ENCODE data around the gene CARD19.

Gene CARD19, protein sequence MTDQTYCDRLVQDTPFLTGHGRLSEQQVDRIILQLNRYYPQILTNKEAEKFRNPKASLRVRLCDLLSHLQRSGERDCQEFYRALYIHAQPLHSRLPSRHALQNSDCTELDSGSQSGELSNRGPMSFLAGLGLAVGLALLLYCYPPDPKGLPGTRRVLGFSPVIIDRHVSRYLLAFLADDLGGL

GRCh38 chr9:93096131-93096802 lies at the start of gene CARD19:
Gene CARD19, plus strand, starts transcription at chr9:93096217. Its CDS starts 129 bp downstream, at chr9:93096346.
- H3K27ac ChIP-seq = peak within 1 kb of the TSS; percentile 80
- no peak for DNase-seq (ENCODE audit: low read depth, low spot score)

DNA sequence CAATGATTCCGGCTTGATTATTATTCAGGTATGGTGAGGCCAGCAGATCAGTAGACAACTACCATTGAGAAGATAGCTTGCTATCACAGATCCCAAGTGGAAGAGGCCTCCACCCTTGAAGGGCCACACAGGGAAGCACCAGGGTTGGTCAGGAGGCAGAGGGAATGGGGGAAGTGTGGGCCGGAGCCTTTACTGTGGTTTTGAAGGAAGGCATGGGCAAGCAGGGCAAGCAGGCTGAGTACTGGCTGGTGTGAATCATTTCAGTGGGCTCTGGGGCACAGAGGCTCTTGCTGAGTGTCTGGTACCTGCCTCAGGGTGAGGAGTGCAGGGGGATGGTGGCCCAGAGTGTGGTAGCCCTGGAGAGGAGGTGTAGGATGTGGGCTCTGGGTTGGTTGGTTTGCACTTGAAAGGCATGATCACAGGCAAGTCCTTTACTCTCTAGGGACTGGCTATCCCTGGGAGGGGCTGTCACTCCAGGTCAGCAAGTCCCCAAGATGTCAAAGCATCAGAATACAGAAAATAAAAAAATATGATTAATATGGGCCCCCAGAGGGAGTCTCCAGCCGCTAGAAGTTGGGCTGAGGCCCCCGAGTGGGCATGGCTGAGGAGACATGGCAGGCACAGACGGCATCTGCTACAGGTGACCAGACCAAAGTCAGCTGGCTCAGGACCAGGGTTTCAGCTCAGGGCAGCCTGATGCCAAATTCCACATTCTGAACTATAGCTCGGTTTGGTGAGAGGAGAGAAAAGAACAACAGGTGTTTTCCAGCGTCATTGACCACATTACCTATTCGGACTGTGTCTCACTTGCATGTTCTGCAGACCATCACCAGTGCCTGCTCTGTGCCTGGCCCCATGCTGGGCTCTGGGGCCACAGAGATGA lies 47.2 kb upstream of the CARD19 start:
- DNase-seq (ENCODE audit: low read depth, low spot score) = no peak
- H3K27ac ChIP-seq = no peak overlapping the region

DNA sequence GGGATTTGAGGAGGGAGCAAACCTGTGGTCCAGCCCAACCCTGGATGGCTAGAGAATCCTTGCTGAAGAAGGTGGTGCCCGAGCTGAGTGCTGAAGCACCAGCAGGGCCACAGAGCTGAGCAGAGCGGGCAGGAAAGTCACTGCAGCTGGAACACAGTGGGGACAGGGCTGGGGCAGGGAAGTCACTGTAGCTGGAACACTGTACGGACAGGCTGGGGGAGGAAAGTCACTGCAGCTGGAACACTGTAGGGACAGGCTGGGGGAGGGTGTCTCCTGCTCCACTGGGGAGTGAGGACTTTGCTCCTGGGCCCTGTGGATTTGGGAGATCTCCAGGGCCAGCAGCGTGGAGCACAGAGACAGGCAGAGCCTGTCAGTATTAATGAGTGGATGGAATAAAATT lies 46.5 kb upstream of the CARD19 start:
- no peak overlapping the region for H3K27ac ChIP-seq
- DNase-seq (ENCODE audit: low read depth, low spot score) = no peak

DNA sequence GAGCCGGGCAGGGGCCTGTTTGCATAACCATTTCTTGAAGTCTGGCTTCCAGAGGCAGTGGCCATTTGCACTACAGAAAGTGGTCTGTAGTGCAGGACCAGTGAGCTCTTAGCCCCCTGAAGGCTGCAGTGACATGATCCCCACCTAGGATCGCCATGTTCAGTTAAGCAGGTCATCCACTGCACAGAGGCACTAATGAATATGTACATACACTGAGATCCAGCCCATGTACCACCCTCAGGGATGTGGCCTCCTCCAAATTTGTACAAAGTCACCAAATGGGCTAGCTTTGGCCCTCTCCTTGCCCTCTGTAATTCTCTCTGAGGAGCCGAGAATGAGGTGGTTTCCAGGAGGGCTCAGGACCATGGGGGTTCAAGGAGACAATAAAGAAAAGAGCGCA lies 45.8 kb upstream of the CARD19 start:
- no peak for DNase-seq (ENCODE audit: low read depth, low spot score)
- H3K27ac ChIP-seq = no peak overlapping the region

DNA sequence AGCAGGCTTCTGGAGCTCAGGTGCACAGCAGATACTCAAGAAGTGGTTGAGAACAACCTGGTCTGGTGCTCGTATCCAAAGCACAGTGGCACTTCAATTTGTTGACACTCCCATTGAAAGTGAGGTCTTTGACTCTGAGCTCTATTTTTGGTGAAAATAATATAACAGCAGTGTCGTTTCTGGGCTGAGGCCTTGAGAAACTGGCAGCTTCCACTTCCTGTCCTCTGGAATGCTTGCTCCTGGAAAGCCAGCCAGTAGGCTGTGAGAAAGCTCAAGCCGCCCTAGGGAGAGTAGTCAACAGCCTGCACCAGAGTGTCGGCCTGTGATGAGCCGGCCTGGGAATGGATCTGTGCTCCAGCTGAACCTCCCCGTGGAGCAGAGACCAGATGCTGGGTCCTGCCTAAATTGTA lies 44.3 kb upstream of the CARD19 start:
- no peak overlapping the region for H3K27ac ChIP-seq
- DNase-seq (ENCODE audit: low read depth, low spot score) = no peak

DNA sequence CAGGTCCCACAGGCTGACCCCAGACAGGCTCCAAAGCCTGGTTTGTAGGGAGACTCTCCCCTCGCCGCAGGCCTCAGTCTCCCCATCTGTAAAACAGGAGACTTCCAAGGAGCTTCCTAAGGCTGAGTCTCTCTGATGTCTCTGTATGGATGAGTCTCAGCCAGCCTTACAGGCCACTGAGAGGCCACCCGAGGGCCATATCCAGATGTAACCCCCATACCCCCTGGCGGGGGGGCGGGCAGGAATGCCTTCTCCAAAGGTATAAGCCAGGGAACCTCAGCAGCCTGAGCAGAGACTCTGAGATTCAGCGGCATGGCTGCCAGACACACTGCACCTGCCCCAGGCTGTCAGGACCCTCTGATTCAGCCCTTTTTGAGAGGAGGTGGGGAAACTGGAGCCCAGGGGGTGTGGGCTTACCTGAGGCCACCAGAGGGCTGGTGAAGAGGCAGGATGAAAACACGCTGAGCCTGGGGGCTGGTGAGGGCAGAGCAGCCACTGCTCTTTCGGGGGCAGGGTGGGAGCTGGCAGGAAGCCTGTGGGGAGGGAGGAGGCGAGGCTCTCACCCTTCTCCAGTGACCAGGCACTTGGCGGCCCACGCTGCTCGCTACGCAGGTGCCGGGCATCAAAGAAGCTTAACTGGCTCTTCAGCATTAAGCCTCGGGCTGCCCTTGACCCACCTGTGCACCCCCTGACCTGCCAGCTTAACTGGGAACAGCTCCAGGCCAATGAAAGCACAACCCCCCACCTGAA lies 43.1 kb upstream of the CARD19 start:
- no peak for DNase-seq (ENCODE audit: low read depth, low spot score)
- no peak overlapping the region for H3K27ac ChIP-seq

DNA sequence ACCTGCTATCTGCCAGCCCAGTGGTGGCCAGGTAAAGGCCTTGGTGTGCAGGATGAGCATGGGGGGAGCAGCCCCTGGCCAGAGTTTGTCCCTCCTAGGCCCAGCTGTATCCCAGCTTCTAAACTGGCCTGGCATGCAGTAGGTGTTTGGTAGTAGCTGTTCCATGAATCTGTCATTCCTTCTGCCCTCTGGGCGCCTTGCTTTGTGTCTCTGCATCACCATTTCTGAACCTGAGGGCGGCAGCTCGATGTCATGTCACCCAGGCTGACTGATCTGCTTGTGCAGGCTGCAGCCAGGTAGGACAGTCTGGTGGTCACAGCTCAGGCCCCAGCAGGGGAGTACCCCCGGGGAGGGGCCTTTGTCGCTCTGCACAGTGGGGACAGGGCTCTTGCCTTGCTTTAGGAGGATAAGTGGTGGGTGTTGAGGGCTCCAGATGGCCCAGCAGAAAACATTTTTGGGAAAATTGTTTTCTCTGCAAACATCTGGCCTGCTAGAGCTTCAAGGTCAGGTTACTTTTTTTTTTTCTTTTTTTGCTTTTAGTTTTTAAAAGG lies 42.2 kb upstream of the CARD19 start:
- no peak for DNase-seq (ENCODE audit: low read depth, low spot score)
- H3K27ac ChIP-seq = no peak overlapping the region

- no peak for DNase-seq (ENCODE audit: low read depth, low spot score)
- no peak overlapping the region for H3K27ac ChIP-seq
Measured at GRCh38 chr9:93054758-93055704, 41.0 kb upstream of the CARD19 start.

- no peak overlapping the region for H3K27ac ChIP-seq
- DNase-seq (ENCODE audit: low read depth, low spot score) = no peak
Measured at GRCh38 chr9:93057042-93057702, 38.8 kb upstream of the CARD19 start.

DNA sequence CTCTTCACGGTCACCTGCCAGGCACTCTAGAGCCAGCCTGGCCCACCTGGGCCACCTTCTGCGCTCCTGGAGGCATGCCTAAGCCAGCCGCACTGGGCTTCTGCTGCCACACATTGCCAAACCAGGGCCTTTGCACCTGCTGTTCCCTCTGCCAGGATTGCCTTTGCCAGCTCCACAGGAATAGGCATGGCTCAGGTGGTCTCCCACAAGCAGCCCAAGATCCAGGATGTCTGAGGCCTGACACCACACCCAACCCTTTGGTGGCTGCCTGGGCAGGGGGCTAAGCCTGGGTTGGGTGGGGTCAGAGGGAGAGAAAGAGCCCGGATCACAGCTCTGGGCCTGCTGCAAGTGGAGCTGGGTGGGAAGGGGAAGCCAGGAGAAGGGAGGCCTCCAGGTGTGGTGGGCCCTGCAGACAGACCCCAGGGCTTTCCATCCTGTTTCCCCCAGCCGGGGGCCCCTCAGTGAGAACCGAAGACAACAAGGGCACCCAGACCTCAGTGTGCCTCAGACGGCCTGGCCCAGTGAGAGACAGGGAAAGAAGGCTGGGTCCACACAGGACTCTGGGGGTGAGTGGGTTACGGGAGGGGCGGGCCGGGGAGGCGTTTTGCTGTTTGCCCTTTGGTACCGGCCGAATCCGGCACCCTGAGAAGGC lies 38.2 kb upstream of the CARD19 start:
- no peak overlapping the region for H3K27ac ChIP-seq
- DNase-seq (ENCODE audit: low read depth, low spot score) = no peak

DNA sequence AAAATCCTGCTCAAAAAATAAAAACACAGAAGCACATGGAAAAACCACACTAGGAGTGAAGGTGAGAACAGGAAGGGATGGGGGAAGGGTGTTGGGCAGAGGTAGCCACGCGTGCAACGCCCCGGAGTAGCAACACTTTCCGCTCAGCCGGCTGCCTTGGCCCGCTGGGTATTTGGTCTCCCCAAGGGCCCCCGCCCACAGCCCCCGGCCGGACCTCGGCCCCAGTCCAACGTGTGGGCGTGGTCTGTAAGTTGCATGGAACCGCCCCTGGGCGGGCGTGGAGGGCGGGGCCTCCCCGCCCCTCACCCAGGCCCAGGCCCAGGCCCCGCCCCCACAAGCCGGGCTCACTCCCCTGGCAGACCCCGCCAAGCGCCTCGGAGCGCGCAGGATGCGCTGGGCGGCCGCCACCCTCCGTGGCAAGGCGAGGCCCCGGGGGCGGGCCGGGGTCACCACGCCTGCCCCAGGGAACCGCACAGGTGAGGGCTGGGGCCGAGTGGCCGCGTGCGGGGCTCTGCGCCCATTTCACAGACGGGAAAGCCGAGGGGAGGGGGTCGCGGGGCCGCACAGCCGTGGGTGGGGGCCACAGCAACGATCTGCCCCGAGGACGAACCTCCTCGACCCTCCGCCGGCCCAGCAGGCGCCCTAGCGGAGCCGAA lies 37.5 kb upstream of the CARD19 start, which contains the start of gene SUSD3:
SUSD3 (plus strand) TSS at position 347 of the 656 bp plus-strand sequence; CDS start at position 389, 42 bp downstream.
- no peak for DNase-seq (ENCODE audit: low read depth, low spot score)
- no peak within 1 kb of the TSS for H3K27ac ChIP-seq

DNA sequence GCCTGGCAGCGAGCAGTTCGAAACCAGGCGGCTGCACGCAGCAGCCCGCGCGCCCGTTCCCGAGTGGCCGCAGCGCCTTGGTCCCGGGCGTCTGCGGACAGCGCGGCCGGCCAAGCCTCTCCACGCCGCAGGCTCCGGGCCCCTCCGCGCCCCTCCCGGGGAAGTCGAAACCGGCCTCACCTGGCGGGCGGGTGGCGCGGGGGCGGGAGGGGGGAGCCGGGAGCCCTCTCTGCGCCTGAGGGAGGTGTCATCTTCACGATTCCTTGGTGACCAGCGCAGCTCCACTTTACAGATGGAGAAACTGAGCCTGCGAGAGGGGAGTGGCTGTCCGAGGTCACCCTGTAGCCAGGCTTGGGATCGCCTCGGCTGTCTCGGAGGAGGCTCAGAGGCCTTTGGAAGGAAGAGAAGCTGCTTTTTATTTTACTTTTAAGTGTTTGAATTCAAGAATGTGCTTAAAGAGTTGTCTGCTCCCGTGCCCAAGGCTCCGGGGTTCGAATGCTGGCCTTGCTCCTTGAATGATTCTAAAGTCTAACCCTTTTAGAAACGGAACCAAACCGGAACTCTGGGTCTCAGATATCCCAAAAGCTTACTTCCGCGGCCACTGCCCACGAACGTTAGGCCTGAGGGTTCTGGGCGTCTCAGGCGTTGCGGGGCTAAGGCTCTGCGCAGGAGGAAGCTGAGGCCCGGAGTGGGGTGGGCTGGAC lies 36.9 kb upstream of the CARD19 start:
- no peak overlapping the region for H3K27ac ChIP-seq
- no peak for DNase-seq (ENCODE audit: low read depth, low spot score)

- H3K27ac ChIP-seq = no peak overlapping the region
- no peak for DNase-seq (ENCODE audit: low read depth, low spot score)
Measured at GRCh38 chr9:93059715-93060578, 36.1 kb upstream of the CARD19 start.

GRCh38 chr9:93060746-93061259 lies 35.2 kb upstream of the CARD19 start:
- H3K27ac ChIP-seq = no peak overlapping the region
- DNase-seq (ENCODE audit: low read depth, low spot score) = no peak

- no peak for DNase-seq (ENCODE audit: low read depth, low spot score)
- no peak overlapping the region for H3K27ac ChIP-seq
Measured at GRCh38 chr9:93061260-93061751, 34.7 kb upstream of the CARD19 start.

Measured in epithelial cell of prostate (primary cell).